GM19351 (cell line): ENCODE measurements around the gene SGTA.

Source experiments
- ATAC-seq: cut with Tn5 transposase; IDR thresholded peaks from one replicate; pipeline ENCODE4 v1.9.1; 2021; ENCODE audit warnings: mild to moderate bottlenecking, moderate library complexity; ENCODE audit not compliant: unreplicated experiment

Gene SGTA

GRCh38 chr19:2774083-2774679, 8.9 kb downstream of the SGTA start:
- ATAC-seq, result no peak

DNA sequence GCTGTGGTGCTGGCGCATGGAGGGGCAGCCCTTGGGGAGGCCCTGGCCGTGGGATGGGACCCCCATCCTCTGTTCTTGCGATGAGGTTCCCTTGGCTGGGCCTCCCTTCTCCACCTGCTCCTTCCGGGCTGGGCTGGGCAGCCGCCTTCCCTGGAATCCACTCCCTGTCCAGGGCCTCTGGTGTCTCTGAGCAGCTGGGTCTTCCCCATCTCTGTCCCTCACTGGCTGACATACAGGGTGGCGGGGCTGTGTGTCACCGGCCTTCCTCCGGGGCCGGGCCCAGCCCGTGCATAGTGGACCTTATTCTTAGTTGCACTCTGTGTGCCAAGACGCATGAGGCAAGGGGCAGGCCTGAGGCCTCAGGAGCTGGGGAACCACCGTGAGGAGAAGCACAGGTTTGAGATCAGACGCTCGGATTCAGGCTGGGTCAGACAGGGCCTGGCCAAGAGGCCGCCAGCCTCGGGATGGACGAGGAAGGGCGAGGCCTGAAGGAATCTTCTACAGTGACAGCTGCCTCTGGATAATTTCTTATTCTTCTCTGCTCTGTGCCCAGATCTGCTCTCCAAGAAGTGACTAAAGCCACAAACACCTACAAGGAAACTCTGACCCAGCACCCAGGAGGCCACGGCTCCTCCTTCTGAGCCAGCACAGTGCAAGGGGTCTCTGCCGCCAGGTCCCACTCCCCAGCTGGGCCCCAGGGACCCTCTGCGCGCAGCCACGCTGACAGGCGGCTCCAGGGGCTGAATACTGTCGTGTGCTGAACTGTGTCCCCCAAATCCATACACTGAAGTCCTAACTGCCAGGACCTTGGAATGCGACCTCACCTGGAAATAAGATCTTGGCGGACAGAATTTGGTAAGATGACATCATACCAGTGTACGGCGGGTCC, 11.0 kb downstream of the SGTA start:
- ATAC-seq, result no peak

GRCh38 chr19:2770055-2771013, 12.7 kb downstream of the SGTA start:
- no peak for ATAC-seq

DNA sequence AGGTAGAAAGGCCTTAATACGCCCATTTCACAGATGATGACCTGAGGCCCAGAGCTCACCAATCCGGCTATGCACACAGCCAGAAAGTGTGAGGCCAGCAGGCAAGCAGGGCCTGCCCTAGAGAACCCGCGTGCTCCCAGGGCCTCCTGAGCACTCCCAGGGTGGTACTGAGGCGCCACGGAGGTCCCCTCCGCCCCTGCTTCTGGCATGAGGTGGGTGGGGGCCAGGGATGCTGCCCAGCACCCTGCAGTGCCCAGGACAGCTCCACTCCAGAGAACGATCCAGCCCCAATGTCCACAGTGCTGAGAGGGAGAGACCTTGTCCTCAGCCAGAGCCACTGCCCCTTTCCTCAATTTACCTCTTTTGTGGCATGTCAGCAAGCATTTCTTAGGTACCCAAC, 13.9 kb downstream of the SGTA start:
- no peak for ATAC-seq

GRCh38 chr19:2768365-2769132, 14.5 kb downstream of the SGTA start:
- no peak for ATAC-seq

DNA sequence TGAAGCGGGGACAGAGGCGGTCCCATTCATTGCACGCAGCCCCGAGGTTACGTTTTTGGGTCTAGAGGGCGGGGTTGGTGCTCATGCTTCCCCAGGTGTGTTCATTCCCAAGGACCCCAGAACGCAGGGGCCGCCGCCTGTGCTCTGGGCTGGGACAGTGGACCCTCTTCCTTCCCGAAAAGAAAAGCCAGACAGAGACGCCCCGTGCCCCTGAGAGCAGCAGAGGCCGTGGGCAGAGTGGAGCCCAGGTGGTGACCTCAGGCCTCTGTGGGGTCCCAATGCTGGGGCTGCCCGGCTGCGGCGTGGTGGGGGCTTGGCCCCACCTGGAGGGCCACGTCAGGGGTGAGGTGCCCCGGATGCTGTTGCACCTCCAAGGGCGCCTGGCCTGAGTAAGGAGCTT, 15.4 kb downstream of the SGTA start:
- no peak for ATAC-seq

GRCh38 chr19:2766594-2767372, 16.3 kb downstream of the SGTA start:
- no peak for ATAC-seq

DNA sequence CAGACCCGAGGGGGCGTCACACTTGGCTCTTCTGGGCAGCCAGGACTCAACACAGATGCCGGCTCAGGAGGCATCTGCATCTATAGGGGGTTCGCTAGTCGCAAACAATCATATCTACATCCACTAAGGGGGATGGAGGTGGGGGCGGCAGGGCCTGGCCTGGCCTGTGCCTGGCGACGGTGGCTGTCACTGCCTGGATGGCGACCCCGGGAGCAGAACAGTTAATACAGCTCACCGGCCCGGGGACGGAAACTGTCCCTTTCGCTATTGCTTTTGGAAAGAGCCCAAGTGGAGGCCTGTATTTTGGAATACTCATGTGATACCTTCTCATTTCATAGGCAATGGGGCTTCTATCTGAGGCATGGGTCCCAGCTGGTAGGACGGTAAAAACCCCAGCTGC, 17.7 kb downstream of the SGTA start:
- no peak for ATAC-seq

DNA sequence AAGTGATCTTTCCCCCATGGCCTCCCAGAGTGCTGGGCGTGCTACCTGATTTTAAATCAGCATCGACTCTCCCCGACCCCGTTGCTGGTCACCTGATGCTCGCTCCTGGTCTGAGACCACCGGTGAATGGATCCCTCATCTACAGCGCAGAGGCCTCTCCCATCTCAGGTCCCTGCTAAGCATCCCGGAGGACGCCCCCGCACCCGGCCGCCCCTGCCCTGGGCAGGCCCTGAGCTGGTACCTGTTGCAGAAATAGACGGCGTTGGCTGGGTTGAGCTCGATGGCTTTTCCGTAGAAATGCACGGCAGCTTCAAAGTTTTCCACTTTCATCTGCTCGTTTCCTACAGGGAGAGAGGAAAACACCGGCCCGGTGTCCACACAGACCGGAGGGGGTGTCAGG, 18.1 kb downstream of the SGTA start:
- no peak for ATAC-seq

GRCh38 chr19:2763687-2764086, 19.4 kb downstream of the SGTA start:
- no peak for ATAC-seq

DNA sequence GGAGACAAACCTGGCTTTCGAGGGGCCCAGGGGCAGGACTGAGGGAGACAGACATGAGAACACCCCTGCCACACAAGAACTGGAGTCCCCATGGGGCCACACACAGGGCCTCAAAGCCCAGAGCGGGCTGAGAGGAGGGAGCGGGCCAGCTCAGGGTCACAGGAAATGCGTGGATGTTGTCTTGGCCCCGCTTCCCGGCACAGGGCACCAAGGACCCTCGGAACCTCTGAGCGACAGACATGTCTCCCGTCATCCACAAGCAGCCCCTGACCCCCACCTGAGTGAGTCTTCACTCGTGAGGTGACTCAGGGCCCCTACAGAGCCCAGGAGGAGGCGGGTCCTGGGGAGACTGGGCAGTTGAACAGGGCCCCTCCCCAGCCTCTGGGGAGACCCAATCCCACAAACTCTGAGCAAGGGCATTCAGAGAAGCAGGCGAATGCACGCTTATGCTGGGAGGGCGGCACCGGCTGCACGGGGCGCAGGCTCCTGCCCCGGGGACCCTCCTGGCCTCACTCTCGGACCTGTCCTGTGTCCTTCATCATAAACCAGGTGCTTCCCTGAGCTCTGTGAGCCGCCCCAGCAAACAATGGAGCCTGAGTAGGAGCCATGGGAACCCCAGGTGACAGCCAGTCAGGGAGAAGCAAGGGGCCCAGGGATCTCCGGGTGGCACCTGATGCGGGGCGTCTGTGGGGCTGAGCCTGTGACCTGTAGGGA, 20.1 kb downstream of the SGTA start:
- no peak for ATAC-seq

GRCh38 chr19:2761876-2762782, 20.9 kb downstream of the SGTA start:
- no peak for ATAC-seq

GRCh38 chr19:2761309-2761677, 21.8 kb downstream of the SGTA start:
- no peak for ATAC-seq

DNA sequence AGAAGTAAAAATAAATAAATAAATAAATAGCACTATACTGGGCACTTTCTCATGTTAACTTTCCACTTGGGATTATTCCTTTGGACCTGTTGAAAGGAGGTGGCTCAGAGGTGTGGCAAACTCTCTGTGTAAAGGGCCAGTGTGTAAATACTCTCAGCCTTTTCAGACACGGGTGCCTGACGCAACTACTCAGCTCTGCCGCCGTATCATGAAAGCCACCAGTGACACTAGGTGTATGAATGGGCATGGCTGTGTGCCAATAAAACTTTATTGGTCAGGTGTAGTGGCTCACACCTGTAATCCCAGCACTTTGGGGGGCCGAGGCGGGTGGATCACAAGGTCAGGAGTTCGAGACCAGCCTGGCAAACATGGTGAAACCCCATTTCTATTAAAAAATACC, 23.1 kb downstream of the SGTA start:
- no peak for ATAC-seq

GRCh38 chr19:2759362-2759761, 23.7 kb downstream of the SGTA start:
- ATAC-seq, result no peak

DNA sequence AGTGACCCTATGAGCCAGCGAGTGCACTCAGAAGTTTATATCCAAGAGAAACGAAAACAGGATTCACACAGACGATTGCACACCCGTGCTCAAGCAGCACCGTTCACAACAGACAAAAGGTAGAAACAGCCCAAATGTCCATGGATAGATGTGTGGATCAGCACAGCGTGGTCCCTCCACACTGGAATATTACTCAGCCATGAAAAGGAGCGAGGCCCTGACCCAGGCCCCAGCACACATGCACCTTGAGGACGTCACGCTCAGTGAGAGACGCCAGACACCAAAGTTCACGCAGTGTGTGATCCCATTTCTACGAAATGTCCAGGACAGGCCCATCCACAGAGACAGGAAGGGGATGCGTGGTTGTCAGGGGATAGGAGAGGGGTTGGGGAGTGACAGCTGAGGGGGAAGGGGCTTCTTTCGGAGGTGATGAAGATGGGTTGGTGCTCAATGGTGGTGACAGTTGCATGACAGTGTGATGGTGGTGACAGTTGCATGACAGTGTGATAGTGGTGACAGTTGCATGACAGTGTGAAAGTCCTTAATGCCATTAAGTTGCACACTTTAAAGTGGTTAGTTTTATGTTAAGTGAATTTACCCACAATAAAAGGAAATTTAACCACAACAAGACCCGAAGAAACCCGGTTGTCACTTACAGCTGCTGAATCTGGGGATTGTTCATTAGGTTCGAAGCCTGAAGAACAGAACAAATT, 24.3 kb downstream of the SGTA start:
- no peak for ATAC-seq
